ENCODE measurements around the gene ATP6V1G1. TPM values are rescaled to one million over a fixed set of nuclear protein-coding genes. Genes with fewer than 3 reads are reported as not detected.

Gene ATP6V1G1
- total RNA-seq, 3 donors from 2014 or later = 55.3 to 74.5 (median 69.9) TPM

GRCh38 chr9:114611516-114612271, 24.1 kb downstream of the ATP6V1G1 start:
- H3K36me3 ChIP-seq (ENCODE audit: low read depth) = no peaks in the 10 kb centered on the region
- ATAC-seq (peak; percentile 85), DNase-seq (peak; percentile 62 to 81 (median 74))
- peak overlapping the region; percentile 28 for H3K4me3 ChIP-seq
- peaks cover 10% of the 10 kb centered on the region for H3K4me1 ChIP-seq (ENCODE audit: low read depth)
- TF ChIP-seq CTCF (IDR thresholded peaks at IDR 0.05) = no peak
- no peaks in the 10 kb centered on the region for H3K9me3 ChIP-seq
- intact Hi-C loops (cut with DNase I, micrococcal nuclease) = no loop called here

GRCh38 chr9:114612272-114612923, 24.8 kb downstream of the ATP6V1G1 start:
- intact Hi-C loops (cut with DNase I, micrococcal nuclease) = no loop called here
- TF ChIP-seq CTCF (IDR thresholded peaks at IDR 0.05) = no peak
- Histone ChIP-seq H3K4me3 (no peak overlapping the region), H3K9me3 (no peaks in the 10 kb centered on the region), H3K4me1 (ENCODE audit: low read depth) (peaks cover 10% of the 10 kb centered on the region), H3K36me3 (ENCODE audit: low read depth) (no peaks in the 10 kb centered on the region)
- DNase-seq = peak in 2 of 3 donors; percentile 25 to 40
- ATAC-seq = peak; percentile 23

- intact Hi-C loops (cut with DNase I, micrococcal nuclease) = no loop called here
- Histone ChIP-seq H3K4me3 (no peak overlapping the region), H3K36me3 (ENCODE audit: low read depth) (no peaks in the 10 kb centered on the region), H3K9me3 (no peaks in the 10 kb centered on the region), H3K4me1 (ENCODE audit: low read depth) (peaks cover 10% of the 10 kb centered on the region)
- DNase-seq (no peak), ATAC-seq (no peak)
- no peak for TF ChIP-seq CTCF (IDR thresholded peaks at IDR 0.05)
These were observed 25.5 kb downstream of the ATP6V1G1 start for GRCh38 chr9:114613087-114613486.

DNA sequence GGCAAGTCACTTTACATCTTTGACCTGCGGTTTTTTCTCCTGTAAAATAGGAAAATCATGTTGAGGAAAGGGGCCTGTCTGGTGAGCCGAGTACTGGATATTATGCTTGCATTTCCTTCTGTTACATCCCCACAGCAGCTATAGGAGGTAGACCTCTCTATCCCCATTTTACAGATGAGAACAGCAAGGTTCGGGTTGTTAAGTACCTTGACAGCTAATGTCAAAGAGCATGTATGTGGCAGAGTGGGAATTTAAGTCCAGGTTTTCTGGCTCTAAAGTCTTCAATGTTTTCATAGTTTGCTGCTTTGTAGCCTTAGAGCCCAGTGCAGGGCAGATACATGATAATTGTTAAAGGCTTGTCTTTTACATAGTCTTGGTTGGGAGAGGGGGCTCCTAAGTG, 26.4 kb downstream of the ATP6V1G1 start:
- Histone ChIP-seq H3K9me3 (no peaks in the 10 kb centered on the region), H3K36me3 (ENCODE audit: low read depth) (no peaks in the 10 kb centered on the region), H3K4me1 (ENCODE audit: low read depth) (peaks cover 10% of the 10 kb centered on the region), H3K4me3 (no peak overlapping the region)
- DNase-seq = no peak
- no peak for TF ChIP-seq CTCF (IDR thresholded peaks at IDR 0.05)
- intact Hi-C loops (cut with DNase I, micrococcal nuclease) = no loop called here
- no peak for ATAC-seq

DNA sequence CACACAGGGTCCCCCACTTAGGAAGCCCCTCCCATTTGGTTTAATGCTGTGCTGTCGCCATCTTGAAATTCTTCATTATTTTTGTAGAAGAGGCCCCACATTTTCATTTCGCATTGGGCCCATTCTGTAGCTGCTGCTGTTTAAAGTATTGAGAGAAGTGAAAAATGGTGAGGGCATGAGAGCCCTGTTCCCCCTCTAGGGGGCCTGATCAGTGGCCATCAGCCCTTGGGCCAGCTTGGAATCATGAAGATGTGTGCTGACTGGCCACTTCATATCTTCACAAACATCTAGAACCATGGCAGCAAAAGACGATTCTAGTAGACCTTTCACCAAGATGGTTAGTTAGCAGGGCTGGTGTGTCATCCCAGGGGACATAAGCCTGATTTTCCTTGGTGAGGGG, 26.8 kb downstream of the ATP6V1G1 start:
- DNase-seq = no peak
- peaks cover 10% of the 10 kb centered on the region for H3K4me1 ChIP-seq (ENCODE audit: low read depth)
- H3K9me3 ChIP-seq = no peaks in the 10 kb centered on the region
- TF ChIP-seq CTCF (IDR thresholded peaks at IDR 0.05) = no peak
- no peak overlapping the region for H3K4me3 ChIP-seq
- no peaks in the 10 kb centered on the region for H3K36me3 ChIP-seq (ENCODE audit: low read depth)
- ATAC-seq = no peak
- intact Hi-C loops (cut with DNase I, micrococcal nuclease) = no loop called here
